ENCODE measurements around the gene LAPTM5. TPM values are rescaled to one million over a fixed set of nuclear protein-coding genes. Genes with fewer than 3 reads are reported as not detected.

LAPTM5 gene
- total and polyA plus RNA-seq, 2 of the 13 experiments (the other 11 are each of a cell fraction or from before 2014, with no cell fraction given) = 0.41 to 0.86 TPM

DNA sequence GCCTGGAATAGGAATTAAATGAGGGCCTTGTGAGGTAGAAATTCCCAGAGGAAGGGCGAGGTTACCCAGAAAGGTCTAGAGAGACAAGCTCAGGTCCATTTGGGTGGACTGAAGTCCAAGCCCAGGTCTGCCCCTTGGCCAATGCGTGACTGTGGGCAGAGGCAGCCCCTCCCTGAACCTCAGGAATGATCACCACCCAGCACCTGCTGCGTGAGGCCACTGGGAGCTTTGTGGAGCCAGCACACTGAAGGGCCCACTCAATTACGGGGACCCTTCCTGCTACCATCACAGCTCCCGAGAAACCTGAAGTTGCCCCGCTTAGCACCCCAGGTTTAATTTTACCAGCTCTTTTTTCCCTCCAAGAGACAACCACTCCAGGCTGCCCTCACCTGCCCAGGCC lies 27.7 kb downstream of the LAPTM5 start:
- no peaks in the 10 kb centered on the region for H3K36me3 ChIP-seq (replicated peaks in 1 of 2; ENCODE audit: control insufficient read depth in 1 of 2, insufficient read depth in 2 of 2, low read length in 2 of 2)
- TF ChIP-seq AGO1 (IDR thresholded peaks at IDR 0.05; ENCODE audit: low read depth, low read length, poor library complexity, severe bottlenecking) (no peak), ZBTB20 (CRISPR knock-in tag; IDR thresholded peaks at IDR 0.05; ENCODE audit: borderline replicate concordance, low read depth) (no peak), ZNF34 (CRISPR knock-in tag; IDR thresholded peaks at IDR 0.05; ENCODE audit: borderline replicate concordance) (no peak), AGO2 (optimal IDR thresholded peaks at IDR 0.05; ENCODE audit: low read depth, low read length) (no peak), ZNF260 (CRISPR knock-in tag; IDR thresholded peaks at IDR 0.05; ENCODE audit: borderline replicate concordance, low read depth) (no peak), ZNF10 (CRISPR knock-in tag; IDR thresholded peaks at IDR 0.05; ENCODE audit: borderline replicate concordance, low read depth) (no peak), MAZ (IDR thresholded peaks at IDR 0.05; ENCODE audit: borderline replicate concordance, low read depth, low read length) (no peak), MAZ (CRISPR knock-in tag; IDR thresholded peaks at IDR 0.05; ENCODE audit: low read depth) (no peak), ZNF589 (CRISPR knock-in tag; conservative IDR thresholded peaks at IDR 0.05) (no peak), DNMT1 (CRISPR knock-in tag; IDR thresholded peaks at IDR 0.05) (no peak), ZNF17 (CRISPR knock-in tag; IDR thresholded peaks at IDR 0.05) (no peak), MEF2D (CRISPR knock-in tag; IDR thresholded peaks at IDR 0.05) (no peak), HHEX (CRISPR knock-in tag; IDR thresholded peaks at IDR 0.05) (no peak), ZNF263 (CRISPR knock-in tag; IDR thresholded peaks at IDR 0.05) (no peak)
- H2AFZ ChIP-seq (ENCODE audit: low read length) = no peak overlapping the region
- peaks cover 2 to 10% of the 10 kb centered on the region in 2 experiments; a peak in 4 of 5 replicates for H3K27me3 ChIP-seq (ENCODE audit: control insufficient read depth in 1 of 2, insufficient read depth in 2 of 2, low read length in 2 of 2)
- no peaks in the 10 kb centered on the region for H3K9me3 ChIP-seq (ENCODE audit: low read length)
- FAIRE-seq (no peak), ATAC-seq (peak; percentile 26; the same call in 2 of the 3 replicates), DNase-seq (ENCODE audit: low spot score) (no peak)
- H4K20me1 ChIP-seq (ENCODE audit: insufficient read depth, low read length) = no peaks in the 10 kb centered on the region
- H3K4me2 ChIP-seq (ENCODE audit: low read depth, low read length) = no peak overlapping the region
- POLR2A ChIA-PET = no interaction called here
- no TSS peak for BruUV-seq (replicated peaks)
- H3K9ac ChIP-seq (ENCODE audit: insufficient read depth, low read depth, low read length) = no peak overlapping the region
- no peak overlapping the region for H3K27ac ChIP-seq (ENCODE audit: extremely low read length, insufficient read depth, low read length)
- no peaks in the 10 kb centered on the region for H3K79me2 ChIP-seq (ENCODE audit: insufficient read depth, low read length)
- 30% methylated on average over 4 of the region's 6 CpGs for WGBS (ENCODE audit: low lambda C conversion rate)
- no peaks in the 10 kb centered on the region for H3K4me1 ChIP-seq (ENCODE audit: insufficient read depth, low read length)
- no peak overlapping the region for H3K4me3 ChIP-seq (replicated peaks in 1 of 3; ENCODE audit: insufficient read depth in 1 of 3, low read depth in 2 of 3, low read length in 3 of 3)
- CTCF ChIA-PET (ENCODE audit: low intra/inter-chr PET ratio, low total read pairs) = no interaction called here
- intact Hi-C loops (cut with micrococcal nuclease; ENCODE audit: unreplicated experiment) = no loop called here
- in situ Hi-C loops (cut with HindIII; ENCODE audit: extremely low pct_ligation_motif_present, low pct_unique_long_range_greater_than_20kb) = no loop called here

All from HepG2 (cell line).